ENCODE measurements around the gene CRISPLD2. TPM values are rescaled to one million over a fixed set of nuclear protein-coding genes. Genes with fewer than 3 reads are reported as not detected.
A peak's percentile ranks its signal among the peaks of the same experiment; 100 is the strongest.

Gene CRISPLD2
- total and polyA plus RNA-seq, 9 of the 15 experiments (the other 6 are each of a cell fraction or from before 2014, with no cell fraction given), result 0.03 to 0.24 (median 0.04) TPM; not detected in 4

GRCh38 chr16:84806256-84806889 lies 13.4 kb upstream of the CRISPLD2 start (continued):
- no peak for TF ChIP-seq HINFP (tag; conservative IDR thresholded peaks at IDR 0.05; ENCODE audit: low read depth)
- peak; percentile 38; the same call in 1 of the 2 replicates for TF ChIP-seq ERF (CRISPR knock-in tag; IDR thresholded peaks at IDR 0.05)
- TF ChIP-seq HNRNPK (IDR thresholded peaks at IDR 0.05; ENCODE audit: low read depth, low read length, poor library complexity, severe bottlenecking), result no peak
- no peak; the same call in 1 of the 2 replicates for TF ChIP-seq ZNF79 (CRISPR knock-in tag; IDR thresholded peaks at IDR 0.05; ENCODE audit: low read depth)
- no peak for TF ChIP-seq SREBF2 (CRISPR knock-in tag; IDR thresholded peaks at IDR 0.05)
- peak; percentile 58; the same call in 1 of the 2 replicates for TF ChIP-seq ZNF175 (CRISPR knock-in tag; IDR thresholded peaks at IDR 0.05; ENCODE audit: low read depth)
- TF ChIP-seq EP400 (IDR thresholded peaks at IDR 0.05), result peak; percentile 53
- no peak for TF ChIP-seq HMG20B (CRISPR knock-in tag; IDR thresholded peaks at IDR 0.05)
- no peak for TF ChIP-seq ZBTB5 (IDR thresholded peaks at IDR 0.05)
- TF ChIP-seq SMARCA5 (IDR thresholded peaks at IDR 0.05), result no peak
- no peak for TF ChIP-seq THRA (IDR thresholded peaks at IDR 0.05)
- no peak for TF ChIP-seq GATAD2B (IDR thresholded peaks at IDR 0.05; ENCODE audit: borderline replicate concordance)
- TF ChIP-seq MYBL2 (IDR thresholded peaks at IDR 0.05; ENCODE audit: low read depth), result no peak
- no peak for TF ChIP-seq MYBL2 (CRISPR knock-in tag; IDR thresholded peaks at IDR 0.05; ENCODE audit: borderline replicate concordance)
- 0 out of 2 replicates have a peak, but pooled peaks have one; percentile 2 for TF ChIP-seq PKNOX1 (IDR thresholded peaks at IDR 0.05)
- no peak for TF ChIP-seq RFX7 (CRISPR knock-in tag; IDR thresholded peaks at IDR 0.05)
- no peak for TF ChIP-seq TEAD4 (IDR thresholded peaks at IDR 0.05; ENCODE audit: low read length)
- no peak for TF ChIP-seq TEAD4 (CRISPR knock-in tag; IDR thresholded peaks at IDR 0.05; ENCODE audit: borderline replicate concordance)
- TF ChIP-seq IRF9 (tag; IDR thresholded peaks at IDR 0.05), result no peak
- no peak for TF ChIP-seq HNRNPL (IDR thresholded peaks at IDR 0.05; ENCODE audit: low read depth, low read length)
